Measurements from ENCODE around the gene NFYA. TPM values are rescaled to one million over a fixed set of nuclear protein-coding genes. Genes with fewer than 3 reads are reported as not detected.

The NFYA gene
- total RNA-seq, 1 donor from 2014 or later = 62.7 TPM

GRCh38 chr6:41132254-41132653, 59.5 kb downstream of the NFYA start:
- H3K9me3 Mint-ChIP-seq (ENCODE audit: low read depth) = no peaks in the 10 kb centered on the region
- no peaks in the 10 kb centered on the region for H3K27me3 Mint-ChIP-seq
- no peaks in the 10 kb centered on the region for H3K4me1 Mint-ChIP-seq (ENCODE audit: low read depth)
- H3K27ac Mint-ChIP-seq = no peak overlapping the region
- H3K36me3 Mint-ChIP-seq (ENCODE audit: insufficient read depth) = peaks cover 4% of the 10 kb centered on the region
- DNase-seq (ENCODE audit: low spot score, unreplicated experiment) = no peak
- no peak overlapping the region for H3K4me3 Mint-ChIP-seq (ENCODE audit: low read depth)
- TF ChIP-seq, protein P1, sequence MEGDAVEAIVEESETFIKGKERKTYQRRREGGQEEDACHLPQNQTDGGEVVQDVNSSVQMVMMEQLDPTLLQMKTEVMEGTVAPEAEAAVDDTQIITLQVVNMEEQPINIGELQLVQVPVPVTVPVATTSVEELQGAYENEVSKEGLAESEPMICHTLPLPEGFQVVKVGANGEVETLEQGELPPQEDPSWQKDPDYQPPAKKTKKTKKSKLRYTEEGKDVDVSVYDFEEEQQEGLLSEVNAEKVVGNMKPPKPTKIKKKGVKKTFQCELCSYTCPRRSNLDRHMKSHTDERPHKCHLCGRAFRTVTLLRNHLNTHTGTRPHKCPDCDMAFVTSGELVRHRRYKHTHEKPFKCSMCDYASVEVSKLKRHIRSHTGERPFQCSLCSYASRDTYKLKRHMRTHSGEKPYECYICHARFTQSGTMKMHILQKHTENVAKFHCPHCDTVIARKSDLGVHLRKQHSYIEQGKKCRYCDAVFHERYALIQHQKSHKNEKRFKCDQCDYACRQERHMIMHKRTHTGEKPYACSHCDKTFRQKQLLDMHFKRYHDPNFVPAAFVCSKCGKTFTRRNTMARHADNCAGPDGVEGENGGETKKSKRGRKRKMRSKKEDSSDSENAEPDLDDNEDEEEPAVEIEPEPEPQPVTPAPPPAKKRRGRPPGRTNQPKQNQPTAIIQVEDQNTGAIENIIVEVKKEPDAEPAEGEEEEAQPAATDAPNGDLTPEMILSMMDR (IDR thresholded peaks at IDR 0.05; ENCODE audit: unreplicated experiment) = no peak

- no peaks in the 10 kb centered on the region for H3K4me1 Mint-ChIP-seq (ENCODE audit: low read depth)
- no peaks in the 10 kb centered on the region for H3K9me3 Mint-ChIP-seq (ENCODE audit: low read depth)
- no peaks in the 10 kb centered on the region for H3K27me3 Mint-ChIP-seq
- TF ChIP-seq, protein P1 (IDR thresholded peaks at IDR 0.05; ENCODE audit: unreplicated experiment) = no peak
- H3K36me3 Mint-ChIP-seq (ENCODE audit: insufficient read depth) = no peaks in the 10 kb centered on the region
- no peak for DNase-seq (ENCODE audit: low spot score, unreplicated experiment)
- no peak overlapping the region for H3K4me3 Mint-ChIP-seq (ENCODE audit: low read depth)
- H3K27ac Mint-ChIP-seq = no peak overlapping the region
These were observed 62.5 kb downstream of the NFYA start for GRCh38 chr6:41135062-41135832.

GRCh38 chr6:41136911-41137310, 64.1 kb downstream of the NFYA start:
- no peaks in the 10 kb centered on the region for H3K36me3 Mint-ChIP-seq (ENCODE audit: insufficient read depth)
- H3K9me3 Mint-ChIP-seq (ENCODE audit: low read depth) = no peaks in the 10 kb centered on the region
- H3K4me3 Mint-ChIP-seq (ENCODE audit: low read depth) = no peak overlapping the region
- H3K27me3 Mint-ChIP-seq = no peaks in the 10 kb centered on the region
- TF ChIP-seq, protein P1 (IDR thresholded peaks at IDR 0.05; ENCODE audit: unreplicated experiment) = no peak
- no peak for DNase-seq (ENCODE audit: low spot score, unreplicated experiment)
- H3K4me1 Mint-ChIP-seq (ENCODE audit: low read depth) = no peaks in the 10 kb centered on the region
- no peak overlapping the region for H3K27ac Mint-ChIP-seq

DNA sequence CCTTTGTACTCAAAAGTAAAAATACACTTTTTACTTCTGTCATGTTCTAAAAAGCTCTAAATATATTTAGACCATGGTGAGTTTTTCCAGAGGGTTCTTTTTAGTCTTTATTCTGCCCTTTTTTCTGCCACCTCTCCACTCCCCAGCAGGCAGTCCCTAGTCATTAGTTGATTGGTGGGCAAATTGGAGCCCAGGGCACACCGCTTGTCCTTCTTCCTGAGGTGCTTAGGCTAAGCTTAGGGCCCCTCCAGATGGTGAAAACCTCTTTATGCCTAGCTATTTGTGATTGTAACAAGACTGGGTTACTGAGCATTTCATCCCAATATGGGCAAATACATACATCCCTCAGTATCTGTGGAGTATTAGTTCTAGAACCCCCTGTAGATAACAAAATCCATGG, 75.1 kb downstream of the NFYA start:
- Mint-ChIP-seq H3K9me3 (ENCODE audit: low read depth) (no peaks in the 10 kb centered on the region), H3K4me3 (ENCODE audit: low read depth) (no peak overlapping the region), H3K27me3 (no peaks in the 10 kb centered on the region), H3K4me1 (ENCODE audit: low read depth) (no peaks in the 10 kb centered on the region), H3K36me3 (ENCODE audit: insufficient read depth) (no peaks in the 10 kb centered on the region), H3K27ac (no peak overlapping the region)
- TF ChIP-seq, protein P1 (IDR thresholded peaks at IDR 0.05; ENCODE audit: unreplicated experiment) = no peak
- DNase-seq (ENCODE audit: low spot score, unreplicated experiment) = no peak

Other genes with a start within 250 kb of the NFYA start
- gene UNC5CL, start 33.8 kb upstream of the NFYA start, total RNA-seq = 3.7 and 4.7 TPM in 2 replicates
- not detected in 2 replicates for gene TSPO2, start 30.5 kb upstream of the NFYA start, total RNA-seq
- 1.2 and 1.4 TPM in 2 replicates for gene APOBEC2, start 19.8 kb upstream of the NFYA start, total RNA-seq
- 45.7 and 51.4 TPM in 2 replicates for gene OARD1, start 618 bp upstream of the NFYA start, total RNA-seq
- not detected in 2 replicates for gene TREML1, start 81.4 kb downstream of the NFYA start, total RNA-seq
- not detected in 2 replicates for gene TREM2, start 90.1 kb downstream of the NFYA start, total RNA-seq
- not detected in 2 replicates for gene TREML2, start 128.2 kb downstream of the NFYA start, total RNA-seq
- not detected in 2 replicates for gene TREML4, start 155.4 kb downstream of the NFYA start, total RNA-seq
- not detected in 2 replicates for gene TREM1, start 213.7 kb downstream of the NFYA start, total RNA-seq

All from progenitor cell of endocrine pancreas (in vitro differentiated cells).